GM18951 (cell line): ENCODE data around the gene NRXN2.

Source experiments
- POLR2A ChIP-seq: IDR thresholded peaks from 4 replicates; pipeline ENCODE4 v1.6.1; 2011; ENCODE audit warnings: mild to moderate bottlenecking; ENCODE audit not compliant: insufficient read length, insufficient read depth; ENCODE audit errors: extremely low read depth
- in situ Hi-C: fragments of 300-500 bp; cut with MboI; formaldehyde crosslinking; loops from one replicate; pipeline ENCODE4 v1.12.0; 2022; ENCODE audit warnings: low sequenced_read_pairs, mixed read lengths, inconsistent platforms; ENCODE audit not compliant: unreplicated experiment

Gene NRXN2

GRCh38 chr11:64728757-64729365 is 5.9 kb upstream of the NRXN2 start:
- TF ChIP-seq POLR2A: no peak
- in situ Hi-C loops: no loop called here

GRCh38 chr11:64726867-64727530 is 4.0 kb upstream of the NRXN2 start:
- in situ Hi-C loops: no loop called here
- TF ChIP-seq POLR2A: no peak

GRCh38 chr11:64726211-64726641 is 3.2 kb upstream of the NRXN2 start:
- in situ Hi-C loops: no loop called here
- TF ChIP-seq POLR2A: no peak

- no peak for TF ChIP-seq POLR2A
- in situ Hi-C loops: no loop called here
These were observed 2.0 kb upstream of the NRXN2 start for GRCh38 chr11:64724863-64725532.

GRCh38 chr11:64723907-64724862 is 1.2 kb upstream of the NRXN2 start:
- TF ChIP-seq POLR2A: no peak

GRCh38 chr11:64722141-64723065 is 594 bp downstream of the NRXN2 start:
- in situ Hi-C loops: no loop called here
- TF ChIP-seq POLR2A: no peak

More at GRCh38 chr11:64723907-64724862, 1.2 kb upstream of the NRXN2 start:
- in situ Hi-C loops: no loop called here

- in situ Hi-C loops: no loop called here
- TF ChIP-seq POLR2A: no peak
These were observed 1.7 kb downstream of the NRXN2 start for GRCh38 chr11:64721359-64721699.

GRCh38 chr11:64720640-64721358 is 2.2 kb downstream of the NRXN2 start:
- in situ Hi-C loops: no loop called here
- no peak for TF ChIP-seq POLR2A

GRCh38 chr11:64720167-64720566 is 2.8 kb downstream of the NRXN2 start:
- in situ Hi-C loops: no loop called here
- TF ChIP-seq POLR2A: no peak

- no peak for TF ChIP-seq POLR2A
- in situ Hi-C loops: no loop called here
These were observed 3.6 kb downstream of the NRXN2 start for GRCh38 chr11:64719406-64719805.

- in situ Hi-C loops: no loop called here
- TF ChIP-seq POLR2A: no peak
These were observed 4.2 kb downstream of the NRXN2 start for GRCh38 chr11:64718780-64719124.
